AG04450 (cell line): Measurements from ENCODE around the gene PRKG1. TPM values are rescaled to one million over a fixed set of nuclear protein-coding genes. Genes with fewer than 3 reads are reported as not detected.

Experiments used
- CTCF ChIA-PET: fragments of 300-600, 350-600 bp; formaldehyde crosslinking; extraction: SDS; loops from one replicate; lab custom pipeline; 2022; ENCODE audit warnings: antibody characterized with exemption, inconsistent platforms; lab: Charles Lee
- POLR2A ChIA-PET: fragments of 350-600 bp; formaldehyde crosslinking; extraction: SDS; loops from one replicate; lab custom pipeline; 2021; ENCODE audit warnings: antibody characterized with exemption, inconsistent platforms; lab: Yijun Ruan, JAX
- DNase-seq: peaks from one replicate; pipeline ENCODE4 v3.0.0-alpha.2; 2011; ENCODE audit warnings: low read depth, low spot score
- H3K27ac ChIP-seq: one replicate; pipeline ENCODE4 v1.5.1; 2012; ENCODE audit warnings: low read depth, low read length, control low read depth
- H3K27me3 ChIP-seq: one replicate; pipeline ENCODE4 v1.6.0; 2012; ENCODE audit warnings: low read length; ENCODE audit not compliant: control insufficient read depth, insufficient read depth
- H3K4me3 ChIP-seq: 2 replicates; pipeline ENCODE4 v1.5.1; 2011; ENCODE audit warnings: mild to moderate bottlenecking, low read depth, low read length, control low read depth
- H3K9me3 ChIP-seq: 2 replicates; pipeline ENCODE4 v1.5.1; 2012; ENCODE audit warnings: low read length; ENCODE audit not compliant: control insufficient read depth, insufficient read depth
- CTCF ChIP-seq: IDR thresholded peaks from 2 replicates; pipeline ENCODE4 v1.5.1; 2011; ENCODE audit warnings: low read depth, low read length, control low read depth, inconsistent platforms
- polyA plus RNA-seq: library from polyadenylated mRNA; depleted of rRNA; stranded (reverse); fragments of >200 nt; gene quantifications from 2 replicates; pipeline ENCODE4 v1.2.3, GENCODE V29; 2011

Gene PRKG1
- polyA plus RNA-seq, 1 experiment, result 19.0 TPM

- Histone ChIP-seq H3K4me3 (no peak overlapping the region), H3K27ac (no peak overlapping the region), H3K9me3 (no peaks in the 10 kb centered on the region), H3K27me3 (no peaks in the 10 kb centered on the region)
- DNase-seq, result no peak
- ChIA-PET POLR2A (no interaction called here), CTCF (no interaction called here)
- no peak for TF ChIP-seq CTCF
Measured at GRCh38 chr10:51472154-51472553, 397.9 kb downstream of the PRKG1 start.

GRCh38 chr10:51479711-51480110, 405.4 kb downstream of the PRKG1 start:
- no peak for DNase-seq
- H3K9me3 ChIP-seq, result no peaks in the 10 kb centered on the region
- no peak overlapping the region for H3K27ac ChIP-seq
- ChIA-PET CTCF (interaction anchor here (1.2 kb wide), 1 partner anchor 57 kb away, joined by 6 read pairs; no protein-coding TSS in a partner anchor), POLR2A (no interaction called here)
- H3K4me3 ChIP-seq, result no peak overlapping the region
- no peak for TF ChIP-seq CTCF
- H3K27me3 ChIP-seq, result no peaks in the 10 kb centered on the region

DNA sequence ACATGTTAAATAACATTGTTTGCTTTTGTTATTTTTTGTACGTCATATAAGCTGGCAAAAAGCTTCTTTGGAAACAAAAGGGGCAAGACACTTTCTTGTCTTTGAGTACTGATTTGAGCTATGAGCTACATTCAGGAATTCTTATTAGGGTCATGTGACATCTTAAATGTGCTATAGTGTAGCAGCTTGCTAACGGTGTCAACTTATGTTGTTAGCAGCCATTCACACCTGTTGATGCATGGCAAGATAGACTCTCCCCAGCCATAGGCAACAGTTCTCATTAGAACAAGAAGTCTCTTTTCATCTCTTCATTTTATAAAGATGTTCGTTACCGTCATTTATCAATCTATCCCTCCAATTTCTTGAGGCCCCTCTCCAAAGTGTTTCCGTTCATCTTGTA, 411.4 kb downstream of the PRKG1 start:
- no peak overlapping the region for H3K27ac ChIP-seq
- TF ChIP-seq CTCF, result no peak
- H3K4me3 ChIP-seq, result no peak overlapping the region
- H3K27me3 ChIP-seq, result no peaks in the 10 kb centered on the region
- no peak for DNase-seq
- ChIA-PET POLR2A (no interaction called here), CTCF (no interaction called here)
- no peaks in the 10 kb centered on the region for H3K9me3 ChIP-seq

DNA sequence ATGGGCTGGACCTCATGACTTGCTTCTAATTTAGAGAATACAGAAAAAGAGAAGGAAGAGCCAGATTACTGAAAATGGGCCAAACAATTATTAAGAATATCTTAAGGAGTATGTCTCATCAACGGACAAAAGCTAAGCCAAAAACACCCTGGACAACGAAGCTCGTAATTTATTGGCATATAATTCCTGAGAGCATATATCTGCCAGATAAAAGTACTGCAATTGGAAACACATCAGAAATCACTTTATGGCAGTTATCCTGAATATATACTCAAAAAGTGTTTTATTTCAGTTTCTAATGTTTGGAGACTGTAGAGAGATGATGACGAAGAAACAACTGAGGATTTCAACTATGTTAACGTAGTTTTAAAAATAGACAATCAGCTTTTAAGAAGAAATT, 413.3 kb downstream of the PRKG1 start:
- no peak overlapping the region for H3K4me3 ChIP-seq
- TF ChIP-seq CTCF, result no peak
- DNase-seq, result no peak
- H3K27ac ChIP-seq, result no peak overlapping the region
- POLR2A ChIA-PET, result no interaction called here
- CTCF ChIA-PET, result no interaction called here
- H3K27me3 ChIP-seq, result no peaks in the 10 kb centered on the region
- H3K9me3 ChIP-seq, result no peaks in the 10 kb centered on the region

- ChIA-PET CTCF (no interaction called here), POLR2A (no interaction called here)
- Histone ChIP-seq H3K4me3 (no peak overlapping the region), H3K27ac (no peak overlapping the region), H3K27me3 (no peaks in the 10 kb centered on the region), H3K9me3 (no peaks in the 10 kb centered on the region)
- DNase-seq, result no peak
- TF ChIP-seq CTCF, result no peak
Measured at GRCh38 chr10:51488766-51489408, 414.6 kb downstream of the PRKG1 start.
